CD4-positive, alpha-beta memory T cell (primary cell): ENCODE data around the gene COL21A1. TPM values are rescaled to one million over a fixed set of nuclear protein-coding genes. Genes with fewer than 3 reads are reported as not detected.
A peak's percentile ranks its signal among the peaks of the same experiment; 100 is the strongest.

Experiments used
- CTCF ChIA-PET: fragments of 350-600 bp; sonication (Branson Sonifier 250); formaldehyde crosslinking; loops from one replicate; lab custom pipeline; 2021; ENCODE audit warnings: inconsistent platforms; ENCODE audit not compliant: partially characterized antibody; lab: Charles Lee
- POLR2A ChIA-PET: fragments of 350-600 bp; sonication (Branson Sonifier 250); formaldehyde crosslinking; loops from one replicate; lab custom pipeline; 2021; ENCODE audit not compliant: partially characterized antibody; lab: Charles Lee
- DNase-seq, 5 donors: peaks; one replicate each; pipeline versions ENCODE4 v3.0.0 to v3.0.0-alpha.2; 2020 to 2022; ENCODE audit warnings: mixed read lengths in 1 of 5
- H3K27ac ChIP-seq: one replicate; pipeline ENCODE4 v1.7.0; 2013; ENCODE audit warnings: low read depth, low read length
- H3K27me3 ChIP-seq: 2 replicates; pipeline ENCODE4 v1.7.0; 2013; ENCODE audit warnings: mild to moderate bottlenecking, low read length, moderate library complexity; ENCODE audit not compliant: insufficient read depth
- H3K36me3 ChIP-seq: 2 replicates; pipeline ENCODE4 v1.7.0; 2013; ENCODE audit warnings: mild to moderate bottlenecking, low read length, moderate library complexity; ENCODE audit not compliant: insufficient read depth
- H3K4me1 ChIP-seq: 2 replicates; pipeline ENCODE4 v1.7.0; 2013; ENCODE audit warnings: mild to moderate bottlenecking, low read length, moderate library complexity; ENCODE audit not compliant: insufficient read depth
- H3K4me3 ChIP-seq, 2 donors: one replicate each; pipeline ENCODE4 v1.7.0; 2013; ENCODE audit warnings: low read length in 2 of 2, mild to moderate bottlenecking in 1 of 2
- H3K9me3 ChIP-seq, 2 donors: one replicate each; pipeline ENCODE4 v1.7.0; 2013; ENCODE audit warnings: low read length in 2 of 2, control low read depth in 1 of 2; ENCODE audit not compliant: control insufficient read depth in 1 of 2
- H3K27ac Mint-ChIP-seq, 7 donors: one replicate each; pipeline ENCODE4 v1.8.0; 2020 to 2021; ENCODE audit warnings: mixed read lengths in 7 of 7, mild to moderate bottlenecking in 6 of 7, inconsistent platforms in 3 of 7, moderate library complexity in 3 of 7
- H3K27me3 Mint-ChIP-seq, 2 donors: one replicate each; pipeline ENCODE4 v1.8.0; 2020 to 2021; ENCODE audit warnings: mixed read lengths in 2 of 2
- H3K36me3 Mint-ChIP-seq, 2 donors: one replicate each; pipeline ENCODE4 v1.8.0; 2020 to 2021; ENCODE audit warnings: mixed read lengths in 2 of 2, inconsistent platforms in 1 of 2, mild to moderate bottlenecking in 1 of 2
- H3K4me1 Mint-ChIP-seq, 4 donors: one replicate each; pipeline ENCODE4 v1.8.0; 2020 to 2021; ENCODE audit warnings: mixed read lengths in 4 of 4, mild to moderate bottlenecking in 1 of 4
- H3K4me3 Mint-ChIP-seq, 8 donors: one replicate each; pipeline ENCODE4 v1.8.0; 2020 to 2021; ENCODE audit warnings: mixed read lengths in 8 of 8, mild to moderate bottlenecking in 7 of 8, moderate library complexity in 6 of 8, inconsistent platforms in 3 of 8
- H3K9me3 Mint-ChIP-seq, 8 donors: one replicate each; pipeline ENCODE4 v1.8.0; 2020 to 2021; ENCODE audit warnings: mixed read lengths in 8 of 8, mild to moderate bottlenecking in 5 of 8, inconsistent platforms in 3 of 8, moderate library complexity in 1 of 8
- intact Hi-C: fragments of 100-400 bp; cut with micrococcal nuclease; formaldehyde crosslinking; loops from one replicate; pipeline ENCODE4 v1.15.1; 2023
- polyA plus RNA-seq, 2 donors: library from polyadenylated mRNA; unstranded; fragments of 300-500 nt; fragmentation: Illumina TruSeq; gene quantifications; one replicate each; pipeline ENCODE4 v1.2.3, GENCODE V29; 2021
- total RNA-seq, 2 experiments: library from RNA; stranded (reverse); gene quantifications; one replicate each; pipeline ENCODE4 v1.2.3, GENCODE V29; 2021

The COL21A1 gene
- total and polyA plus RNA-seq, 4 experiments from 2014 or later: not detected

DNA sequence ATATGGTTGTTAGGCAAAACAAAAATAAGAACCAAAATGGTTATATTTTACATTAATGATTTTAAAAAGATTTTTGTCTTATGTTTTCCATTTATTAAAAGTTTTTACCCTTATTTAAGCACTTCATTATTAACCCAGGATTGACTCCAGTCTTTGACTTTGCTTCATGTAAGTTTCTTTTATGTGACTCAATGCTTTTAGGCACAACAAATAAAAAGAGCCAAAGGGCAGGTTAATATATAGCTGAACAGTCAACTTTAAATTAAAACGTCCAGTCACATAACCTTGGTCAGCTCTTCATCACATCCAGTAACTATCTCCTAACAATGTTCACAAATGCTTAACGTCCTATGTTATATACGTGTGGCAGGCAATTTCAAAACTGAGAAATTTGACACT lies 32.7 kb downstream of the COL21A1 start:
- Mint-ChIP-seq H3K27ac (no peak overlapping the region), H3K9me3 (peaks cover 0 to 14% (median 2%) of the 10 kb centered on the region in 8 donors), H3K4me3 (no peak overlapping the region), H3K27me3 (no peaks in the 10 kb centered on the region), H3K4me1 (no peaks in the 10 kb centered on the region), H3K36me3 (no peaks in the 10 kb centered on the region)
- no peaks in the 10 kb centered on the region for H3K36me3 ChIP-seq
- CTCF ChIA-PET: no interaction called here
- H3K27ac ChIP-seq: no peak overlapping the region
- H3K9me3 ChIP-seq: no peaks in the 10 kb centered on the region
- H3K27me3 ChIP-seq: no peaks in the 10 kb centered on the region
- DNase-seq: no peak
- intact Hi-C loops: no loop called here
- POLR2A ChIA-PET: no interaction called here
- H3K4me3 ChIP-seq: no peak overlapping the region
- H3K4me1 ChIP-seq: no peaks in the 10 kb centered on the region

DNA sequence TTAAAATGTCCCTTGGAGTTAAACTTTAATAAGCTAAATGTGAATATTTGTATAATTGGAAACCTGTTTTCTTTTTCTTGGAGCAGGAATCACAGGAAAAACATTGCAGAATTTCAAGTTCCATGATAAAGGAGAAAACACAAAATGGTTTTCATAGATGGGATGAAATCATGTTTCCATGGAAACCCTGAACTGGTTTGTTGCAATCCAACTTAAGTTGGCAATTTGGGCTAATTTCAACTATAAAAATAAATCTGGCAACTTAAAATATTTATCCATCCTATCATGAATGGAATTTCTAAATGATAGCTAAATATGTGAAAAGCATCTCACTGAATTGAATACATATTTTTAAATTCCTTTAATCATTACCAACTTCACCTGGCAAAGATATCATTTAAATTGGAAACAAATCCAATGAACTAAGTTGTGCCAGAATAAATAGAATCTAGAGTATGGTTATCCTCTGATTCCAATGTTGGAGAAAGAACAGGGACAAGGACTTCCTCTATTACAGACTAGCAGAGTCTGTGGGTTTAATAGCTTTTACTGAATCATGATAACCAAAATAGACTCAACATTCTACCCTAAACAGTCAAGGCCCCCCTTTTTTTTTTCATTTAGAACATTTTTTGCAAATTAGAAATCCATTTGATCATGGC lies 33.2 kb downstream of the COL21A1 start:
- H3K27me3 Mint-ChIP-seq: no peaks in the 10 kb centered on the region
- DNase-seq: no peak
- CTCF ChIA-PET: no interaction called here
- Histone ChIP-seq H3K27me3 (no peaks in the 10 kb centered on the region), H3K4me3 (no peak overlapping the region), H3K36me3 (no peaks in the 10 kb centered on the region), H3K9me3 (no peaks in the 10 kb centered on the region), H3K27ac (no peak overlapping the region), H3K4me1 (no peaks in the 10 kb centered on the region)
- no peaks in the 10 kb centered on the region for H3K36me3 Mint-ChIP-seq
- peaks cover 0 to 14% (median 2%) of the 10 kb centered on the region in 8 donors for H3K9me3 Mint-ChIP-seq
- intact Hi-C loops: no loop called here
- no peak overlapping the region for H3K4me3 Mint-ChIP-seq
- no peak overlapping the region for H3K27ac Mint-ChIP-seq
- POLR2A ChIA-PET: no interaction called here
- H3K4me1 Mint-ChIP-seq: no peaks in the 10 kb centered on the region

DNA sequence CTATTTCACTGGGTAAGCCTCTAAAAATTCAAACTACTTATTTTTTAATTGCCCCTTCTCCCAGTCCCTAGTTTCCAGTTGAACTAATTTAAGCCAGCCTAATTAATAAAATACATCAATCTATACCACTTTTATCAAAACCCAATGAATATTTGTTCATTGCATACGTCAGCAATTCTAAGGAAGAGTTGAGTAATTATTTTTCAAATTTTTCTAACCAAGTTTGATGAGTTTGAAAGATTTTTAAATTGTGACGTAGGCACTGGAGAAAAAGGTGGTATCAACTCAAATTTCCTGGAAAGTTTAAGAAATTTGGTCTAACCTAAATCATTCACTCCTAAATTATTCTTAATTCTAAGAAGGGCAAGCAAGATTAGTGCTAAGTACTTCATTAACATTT lies 35.7 kb downstream of the COL21A1 start:
- no peaks in the 10 kb centered on the region for H3K27me3 ChIP-seq
- H3K4me3 ChIP-seq: no peak overlapping the region
- no peaks in the 10 kb centered on the region for H3K4me1 ChIP-seq
- Mint-ChIP-seq H3K27ac (no peak overlapping the region), H3K27me3 (no peaks in the 10 kb centered on the region), H3K9me3 (peaks cover 0 to 10% (median 7%) of the 10 kb centered on the region in 8 donors), H3K36me3 (no peaks in the 10 kb centered on the region), H3K4me3 (no peak overlapping the region), H3K4me1 (no peaks in the 10 kb centered on the region)
- ChIA-PET POLR2A (no interaction called here), CTCF (no interaction called here)
- no peak overlapping the region for H3K27ac ChIP-seq
- H3K36me3 ChIP-seq: no peaks in the 10 kb centered on the region
- no peak for DNase-seq
- intact Hi-C loops: no loop called here
- no peaks in the 10 kb centered on the region for H3K9me3 ChIP-seq

DNA sequence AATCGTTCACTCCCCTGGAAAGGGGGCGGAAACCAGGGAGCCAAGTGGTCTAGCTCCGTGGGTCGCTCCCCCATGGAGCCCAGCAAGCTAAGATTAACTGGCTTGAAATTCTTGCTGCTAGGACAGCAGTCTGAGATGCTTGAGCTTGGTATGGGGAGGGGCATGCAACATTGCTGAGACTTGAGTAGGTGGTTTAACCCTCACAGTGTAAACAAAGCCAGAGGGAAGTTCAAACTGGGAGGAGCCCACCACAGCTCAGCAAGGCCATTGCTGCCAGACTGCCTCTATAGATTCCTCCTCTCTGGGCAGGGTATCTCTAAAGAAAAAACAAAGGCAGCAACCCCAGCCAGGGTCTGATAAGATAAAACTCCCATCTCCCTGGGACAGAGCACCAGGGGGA lies 43.2 kb downstream of the COL21A1 start:
- Mint-ChIP-seq H3K9me3 (peaks cover 5 to 22% (median 11%) of the 10 kb centered on the region in 8 donors), H3K4me1 (no peaks in the 10 kb centered on the region), H3K27ac (no peak overlapping the region), H3K4me3 (no peak overlapping the region), H3K27me3 (no peaks in the 10 kb centered on the region), H3K36me3 (no peaks in the 10 kb centered on the region)
- no peak overlapping the region for H3K4me3 ChIP-seq
- H3K27me3 ChIP-seq: no peaks in the 10 kb centered on the region
- no peaks in the 10 kb centered on the region for H3K9me3 ChIP-seq
- H3K27ac ChIP-seq: no peak overlapping the region
- intact Hi-C loops: no loop called here
- CTCF ChIA-PET: no interaction called here
- POLR2A ChIA-PET: no interaction called here
- no peaks in the 10 kb centered on the region for H3K36me3 ChIP-seq
- DNase-seq: no peak
- no peaks in the 10 kb centered on the region for H3K4me1 ChIP-seq

DNA sequence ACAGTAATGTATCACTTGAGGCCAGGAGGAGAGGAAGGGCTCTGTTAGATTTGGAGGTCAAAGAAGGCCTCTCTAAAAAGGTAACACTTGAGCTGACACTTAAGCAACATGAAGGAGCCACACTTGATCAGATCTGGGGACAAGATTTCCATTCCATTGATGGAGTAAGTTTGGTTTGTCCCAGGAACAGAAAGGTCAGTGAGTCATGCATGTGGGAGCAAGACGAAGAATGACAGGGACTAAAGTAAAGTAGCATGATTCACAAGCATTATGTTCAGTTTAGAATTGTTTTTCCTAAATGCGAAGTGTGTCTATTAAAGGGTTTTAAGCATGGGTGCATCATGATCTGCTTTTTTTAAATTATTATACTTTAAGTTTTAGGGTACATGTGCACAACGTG lies 47.4 kb downstream of the COL21A1 start:
- H3K4me3 Mint-ChIP-seq: no peak overlapping the region
- Histone ChIP-seq H3K27me3 (no peaks in the 10 kb centered on the region), H3K27ac (no peak overlapping the region), H3K36me3 (no peaks in the 10 kb centered on the region), H3K9me3 (no peaks in the 10 kb centered on the region), H3K4me1 (no peaks in the 10 kb centered on the region), H3K4me3 (no peak overlapping the region)
- H3K4me1 Mint-ChIP-seq: no peaks in the 10 kb centered on the region
- CTCF ChIA-PET: no interaction called here
- no peak for DNase-seq
- POLR2A ChIA-PET: no interaction called here
- peaks cover 0 to 20% (median 11%) of the 10 kb centered on the region in 8 donors for H3K9me3 Mint-ChIP-seq
- intact Hi-C loops: no loop called here
- H3K27ac Mint-ChIP-seq: peak overlapping the region in 1 of 7 donors; percentile 7
- no peaks in the 10 kb centered on the region for H3K27me3 Mint-ChIP-seq
- no peaks in the 10 kb centered on the region for H3K36me3 Mint-ChIP-seq

DNA sequence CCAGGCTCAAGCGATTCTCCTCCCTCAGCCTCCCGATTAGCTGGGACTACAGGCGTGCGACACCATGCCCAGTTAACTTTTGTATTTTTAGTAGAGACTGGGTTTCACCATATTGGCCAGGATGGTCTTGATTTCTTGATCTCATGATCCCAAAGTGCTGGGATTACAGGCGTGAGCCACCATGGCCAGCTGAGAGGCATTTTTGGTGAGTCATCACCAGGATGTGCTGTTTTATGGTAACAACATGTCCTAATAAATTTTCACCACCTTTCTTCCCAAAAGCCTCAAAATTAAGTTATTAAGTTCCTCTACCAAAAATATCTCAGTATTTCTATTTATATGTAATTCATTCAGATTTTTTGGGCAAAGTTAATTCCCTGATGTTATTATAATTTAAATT lies 53.5 kb downstream of the COL21A1 start:
- intact Hi-C loops: no loop called here
- Mint-ChIP-seq H3K27me3 (no peaks in the 10 kb centered on the region), H3K27ac (no peak overlapping the region), H3K9me3 (peaks cover 2 to 39% (median 19%) of the 10 kb centered on the region in 8 donors), H3K36me3 (peaks cover 0 to 2% of the 10 kb centered on the region in 2 donors), H3K4me3 (no peak overlapping the region), H3K4me1 (no peaks in the 10 kb centered on the region)
- H3K9me3 ChIP-seq: no peaks in the 10 kb centered on the region
- no peaks in the 10 kb centered on the region for H3K36me3 ChIP-seq
- CTCF ChIA-PET: no interaction called here
- H3K4me1 ChIP-seq: no peaks in the 10 kb centered on the region
- POLR2A ChIA-PET: no interaction called here
- no peak overlapping the region for H3K27ac ChIP-seq
- no peaks in the 10 kb centered on the region for H3K27me3 ChIP-seq
- no peak overlapping the region for H3K4me3 ChIP-seq
- no peak for DNase-seq

DNA sequence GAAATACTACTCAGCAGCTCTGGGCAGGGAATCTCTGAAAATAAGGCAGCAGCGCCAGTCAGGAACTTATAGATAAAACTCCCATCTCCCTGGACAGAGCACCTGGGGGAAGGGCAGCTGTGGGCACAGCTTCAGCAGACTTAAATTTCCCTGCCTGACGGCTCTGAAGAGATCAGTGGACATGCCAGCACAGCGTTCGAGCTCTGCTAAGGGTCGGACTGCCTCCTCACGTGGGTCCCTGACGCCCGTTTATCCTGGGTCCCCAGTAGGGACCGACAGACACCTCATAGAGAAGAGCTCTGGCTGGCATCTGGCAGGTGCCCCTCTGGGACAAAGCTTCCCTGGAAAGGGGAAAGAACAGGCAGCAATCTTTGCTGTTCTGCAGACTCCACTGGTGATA lies 59.0 kb downstream of the COL21A1 start:
- H3K4me3 ChIP-seq: no peak overlapping the region
- POLR2A ChIA-PET: no interaction called here
- no peaks in the 10 kb centered on the region for H3K27me3 Mint-ChIP-seq

More for the DNA sequence above, 59.0 kb downstream of the COL21A1 start:
- H3K27me3 ChIP-seq: no peaks in the 10 kb centered on the region
- intact Hi-C loops: no loop called here
- H3K4me1 ChIP-seq: no peaks in the 10 kb centered on the region
- H3K36me3 Mint-ChIP-seq: peaks cover 0 to 2% of the 10 kb centered on the region in 2 donors
- H3K27ac ChIP-seq: no peak overlapping the region
- CTCF ChIA-PET: no interaction called here
- H3K4me3 Mint-ChIP-seq: no peak overlapping the region
- H3K36me3 ChIP-seq: no peaks in the 10 kb centered on the region
- H3K4me1 Mint-ChIP-seq: no peaks in the 10 kb centered on the region
- no peak overlapping the region for H3K27ac Mint-ChIP-seq
- H3K9me3 Mint-ChIP-seq: peaks cover 2 to 34% (median 19%) of the 10 kb centered on the region in 8 donors
- H3K9me3 ChIP-seq: no peaks in the 10 kb centered on the region
- DNase-seq: no peak
